DOHH2 (cell line): Measurements from ENCODE around the gene SAMD8.
"Not testable (repeated sequence)": the region's sequence is repeated elsewhere in the genome, so short reads cannot be mapped to it uniquely, and the experiment has no call there.

Experiments
- H3F3A ChIP-seq: fragments of 200-600 bp; sonication (generic), shearing (Covaris generic); 2 replicates; pipeline ENCODE4 v1.6.0; 2016; ENCODE audit warnings: antibody characterized with exemption, mild to moderate bottlenecking; ENCODE audit not compliant: control insufficient read depth, insufficient read depth
- H3K27ac ChIP-seq: fragments of 200-600 bp; sonication (generic); 2 replicates; pipeline ENCODE4 v1.5.1; 2014; ENCODE audit warnings: low read depth, mild to moderate bottlenecking, low read length, moderate library complexity
- H3K27me3 ChIP-seq: fragments of 200-600 bp; sonication (generic); 2 replicates; pipeline ENCODE4 v1.6.1; 2014; ENCODE audit warnings: mild to moderate bottlenecking, low read length, mixed read lengths; ENCODE audit not compliant: control insufficient read depth
- H3K36me3 ChIP-seq: fragments of 200-600 bp; sonication (generic); 2 replicates; pipeline ENCODE4 v1.6.1; 2014; ENCODE audit warnings: mild to moderate bottlenecking, low read length, moderate library complexity, mixed read lengths; ENCODE audit not compliant: control insufficient read depth
- H3K4me1 ChIP-seq: fragments of 200-600 bp; sonication (generic); 2 replicates; pipeline ENCODE4 v1.6.1; 2014; ENCODE audit warnings: mild to moderate bottlenecking, low read length, mixed read lengths; ENCODE audit not compliant: control insufficient read depth
- H3K4me2 ChIP-seq: fragments of 200-600 bp; sonication (generic); 2 replicates; pipeline ENCODE4 v1.6.0; 2014; ENCODE audit warnings: mild to moderate bottlenecking, low read length, moderate library complexity
- H3K4me3 ChIP-seq: fragments of 200-600 bp; sonication (generic); 2 replicates; pipeline ENCODE4 v1.5.1; 2014; ENCODE audit warnings: mild to moderate bottlenecking, low read length, mixed read lengths
- H3K79me2 ChIP-seq: fragments of 200-600 bp; sonication (generic); 2 replicates; pipeline ENCODE4 v1.6.1; 2014; ENCODE audit warnings: mild to moderate bottlenecking, low read length, mixed read lengths; ENCODE audit not compliant: control insufficient read depth
- H3K9me2 ChIP-seq: fragments of 200-600 bp; sonication (generic); replicated peaks from 2 replicates; pipeline ENCODE4 v1.6.1; 2014; ENCODE audit warnings: mild to moderate bottlenecking, low read length, mixed read lengths; ENCODE audit not compliant: control insufficient read depth
- H3K9me3 ChIP-seq: fragments of 200-600 bp; sonication (generic); 2 replicates; pipeline ENCODE4 v1.6.1; 2014; ENCODE audit warnings: antibody characterized with exemption, low read length, mixed read lengths; ENCODE audit not compliant: control insufficient read depth, insufficient read depth
- H4K20me1 ChIP-seq: fragments of 200-600 bp; sonication (generic); 2 replicates; pipeline ENCODE4 v1.6.0; 2014; ENCODE audit warnings: low read depth, mild to moderate bottlenecking, antibody characterized with exemption, low read length, moderate library complexity; ENCODE audit not compliant: control insufficient read depth, insufficient read depth
- EZH2phosphoT487 ChIP-seq: fragments of 200-600 bp; sonication (generic); IDR thresholded peaks from 2 replicates; pipeline ENCODE4 v1.6.1; 2017; ENCODE audit warnings: borderline replicate concordance, mild to moderate bottlenecking, antibody characterized with exemption, low read length, moderate library complexity, mixed read lengths
- TF ChIP-seq, protein P1 (sequence below): fragments of 200-600 bp; sonication (generic); IDR thresholded peaks from one replicate; pipeline ENCODE4 v1.5.1; 2014; ENCODE audit warnings: antibody characterized with exemption, mild to moderate bottlenecking, low read depth, low read length; ENCODE audit not compliant: poor library complexity, severe bottlenecking

SAMD8 gene

DNA sequence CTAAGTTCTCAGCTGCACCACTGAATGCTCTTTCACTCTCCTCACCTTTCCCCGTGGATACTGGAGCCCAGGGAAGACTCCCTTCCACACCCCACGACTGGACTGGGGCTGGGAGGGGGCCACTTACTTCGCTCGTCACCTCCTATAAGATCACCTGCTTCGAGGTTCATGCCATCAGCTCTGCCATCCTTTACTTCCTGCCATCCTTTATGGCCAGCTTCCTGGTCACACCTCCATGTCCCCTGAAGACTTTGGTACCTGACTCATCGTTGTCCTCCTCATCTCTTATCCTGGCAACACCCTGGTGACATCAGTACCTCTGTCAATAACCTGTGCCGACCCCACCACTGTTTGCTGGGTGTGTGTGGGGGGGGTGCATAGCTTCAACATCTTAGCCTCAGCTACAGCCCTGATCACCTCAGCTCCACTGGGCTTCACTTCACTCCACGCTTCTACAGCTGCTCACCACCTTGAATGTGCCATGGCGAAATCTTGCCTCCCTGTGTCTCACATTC, 90.4 kb downstream of the SAMD8 start:
- H3K27me3 ChIP-seq, result no peaks in the 10 kb centered on the region
- H3K36me3 ChIP-seq, result no peaks in the 10 kb centered on the region
- TF ChIP-seq EZH2phosphoT487, result no peak
- TF ChIP-seq, protein P1, sequence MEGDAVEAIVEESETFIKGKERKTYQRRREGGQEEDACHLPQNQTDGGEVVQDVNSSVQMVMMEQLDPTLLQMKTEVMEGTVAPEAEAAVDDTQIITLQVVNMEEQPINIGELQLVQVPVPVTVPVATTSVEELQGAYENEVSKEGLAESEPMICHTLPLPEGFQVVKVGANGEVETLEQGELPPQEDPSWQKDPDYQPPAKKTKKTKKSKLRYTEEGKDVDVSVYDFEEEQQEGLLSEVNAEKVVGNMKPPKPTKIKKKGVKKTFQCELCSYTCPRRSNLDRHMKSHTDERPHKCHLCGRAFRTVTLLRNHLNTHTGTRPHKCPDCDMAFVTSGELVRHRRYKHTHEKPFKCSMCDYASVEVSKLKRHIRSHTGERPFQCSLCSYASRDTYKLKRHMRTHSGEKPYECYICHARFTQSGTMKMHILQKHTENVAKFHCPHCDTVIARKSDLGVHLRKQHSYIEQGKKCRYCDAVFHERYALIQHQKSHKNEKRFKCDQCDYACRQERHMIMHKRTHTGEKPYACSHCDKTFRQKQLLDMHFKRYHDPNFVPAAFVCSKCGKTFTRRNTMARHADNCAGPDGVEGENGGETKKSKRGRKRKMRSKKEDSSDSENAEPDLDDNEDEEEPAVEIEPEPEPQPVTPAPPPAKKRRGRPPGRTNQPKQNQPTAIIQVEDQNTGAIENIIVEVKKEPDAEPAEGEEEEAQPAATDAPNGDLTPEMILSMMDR, result no peak
- no peaks in the 10 kb centered on the region for H4K20me1 ChIP-seq
- no peak overlapping the region for H3K27ac ChIP-seq
- H3K9me2 ChIP-seq, result no peaks in the 10 kb centered on the region
- H3F3A ChIP-seq, result no peaks in the 10 kb centered on the region
- H3K4me1 ChIP-seq, result no peaks in the 10 kb centered on the region
- no peak overlapping the region for H3K4me3 ChIP-seq
- H3K9me3 ChIP-seq, result no peaks in the 10 kb centered on the region
- H3K79me2 ChIP-seq, result no peaks in the 10 kb centered on the region
- H3K4me2 ChIP-seq, result no peak overlapping the region

DNA sequence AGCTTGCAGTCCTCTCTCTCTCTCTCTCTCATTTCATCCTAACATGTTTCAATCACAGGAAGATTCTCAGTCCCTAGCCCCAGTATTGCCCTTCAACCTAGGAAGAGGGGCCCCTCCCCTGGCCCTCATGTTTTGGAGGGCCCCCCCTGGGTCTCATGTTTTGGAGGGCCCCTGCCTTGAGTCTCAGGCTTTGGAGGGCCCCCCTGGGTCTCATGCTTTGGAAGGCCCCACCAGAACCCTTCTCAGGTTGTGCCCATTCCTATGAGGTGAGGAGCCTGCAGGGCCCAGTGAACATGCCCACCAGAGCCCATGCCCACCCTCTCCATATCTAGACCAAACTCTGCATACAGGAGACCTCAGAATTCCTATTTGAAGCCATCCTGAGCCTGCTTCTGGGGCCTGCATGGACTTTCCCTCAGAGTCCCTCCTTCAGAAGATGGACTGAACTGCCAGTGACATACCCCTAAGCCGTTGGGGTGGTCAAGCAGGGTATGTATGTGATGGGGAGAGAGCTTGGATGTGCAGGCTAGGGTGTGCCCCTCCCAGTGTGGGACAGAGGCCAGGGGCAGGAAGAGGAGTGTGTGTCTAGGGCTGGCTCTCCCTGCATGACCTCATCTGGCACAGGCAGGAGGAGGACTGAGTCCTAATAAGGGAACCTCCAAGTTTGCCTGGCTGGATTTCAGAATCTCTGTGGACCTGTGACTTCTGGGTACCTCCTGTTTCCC, 91.0 kb downstream of the SAMD8 start:
- Histone ChIP-seq H3F3A (no peaks in the 10 kb centered on the region), H3K27ac (no peak overlapping the region), H3K27me3 (no peaks in the 10 kb centered on the region), H3K4me1 (no peaks in the 10 kb centered on the region), H3K4me3 (no peak overlapping the region), H3K9me2 (no peaks in the 10 kb centered on the region), H3K36me3 (no peaks in the 10 kb centered on the region), H3K4me2 (no peak overlapping the region), H3K79me2 (no peaks in the 10 kb centered on the region), H4K20me1 (no peaks in the 10 kb centered on the region), H3K9me3 (no peaks in the 10 kb centered on the region)
- TF ChIP-seq, protein P1, result no peak
- no peak for TF ChIP-seq EZH2phosphoT487

DNA sequence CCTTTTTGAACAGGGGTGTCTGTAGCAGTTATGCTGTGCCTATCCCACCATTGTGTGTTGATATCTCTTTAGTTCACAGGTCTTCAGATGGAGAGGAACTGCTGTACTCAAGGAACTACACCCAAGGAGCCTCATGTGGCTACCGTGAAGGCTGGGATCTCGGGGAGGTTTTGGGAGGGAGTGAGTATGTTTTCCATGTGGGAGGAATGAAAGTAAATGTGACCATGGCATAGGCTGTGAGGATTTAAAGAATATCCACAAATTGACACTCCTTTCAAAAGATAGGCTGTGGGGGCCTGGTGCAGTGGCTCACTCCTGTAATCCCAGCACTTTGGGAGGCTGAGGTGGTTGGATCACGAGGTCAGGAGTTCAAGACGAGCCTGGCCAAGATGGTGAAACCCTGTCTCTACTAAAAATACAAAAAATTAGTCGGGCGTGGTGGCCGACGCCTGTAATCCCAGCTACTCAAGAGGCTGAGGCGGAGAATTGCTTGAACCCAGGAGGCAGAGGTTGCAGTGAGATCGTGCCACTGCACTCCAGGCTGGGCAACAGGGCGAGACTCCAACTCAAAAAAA, 91.7 kb downstream of the SAMD8 start:
- not testable (repeated sequence) for H3K9me3 ChIP-seq, H3K36me3 ChIP-seq, H3K27me3 ChIP-seq, H3K9me2 ChIP-seq, H3K27ac ChIP-seq, H3F3A ChIP-seq, H3K4me1 ChIP-seq, H3K4me2 ChIP-seq, H3K4me3 ChIP-seq, H4K20me1 ChIP-seq, H3K79me2 ChIP-seq

DNA sequence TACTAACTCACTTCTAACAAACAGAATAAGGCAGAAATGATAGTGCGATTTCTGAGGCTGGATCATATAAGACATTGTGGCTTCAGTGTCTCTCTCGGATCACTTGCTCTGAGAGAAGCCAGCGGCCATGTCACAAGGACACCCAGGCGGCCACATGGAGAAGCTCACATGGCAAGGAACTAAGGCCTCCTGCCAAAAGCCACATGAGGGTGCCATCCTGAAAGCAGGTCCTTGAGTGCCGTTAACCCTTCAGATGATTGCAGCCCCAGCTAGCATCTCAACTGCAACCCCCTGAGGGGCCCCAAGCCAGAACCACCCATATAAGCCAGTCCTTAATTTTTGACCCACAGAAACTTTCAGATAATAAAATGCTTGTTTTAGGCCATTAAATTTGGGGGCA, 92.3 kb downstream of the SAMD8 start:
- Histone ChIP-seq H3K27ac (no peak overlapping the region), H3F3A (no peaks in the 10 kb centered on the region), H3K4me2 (no peak overlapping the region), H3K9me2 (no peaks in the 10 kb centered on the region), H3K27me3 (no peaks in the 10 kb centered on the region), H3K36me3 (no peaks in the 10 kb centered on the region), H3K4me3 (no peak overlapping the region), H3K79me2 (no peaks in the 10 kb centered on the region), H3K4me1 (no peaks in the 10 kb centered on the region), H3K9me3 (no peaks in the 10 kb centered on the region), H4K20me1 (no peaks in the 10 kb centered on the region)
- TF ChIP-seq, protein P1, result no peak
- TF ChIP-seq EZH2phosphoT487, result no peak
